CD4-positive, alpha-beta T cell treated with Interleukin-12 subunit alpha and Interleukin-12 subunit beta, for 1 hour (primary cell): ENCODE data around the gene TTC7B.

Source experiments
- DNase-seq: peaks from one replicate; pipeline ENCODE4 v3.0.0-alpha.2; 2020

TTC7B gene

DNA sequence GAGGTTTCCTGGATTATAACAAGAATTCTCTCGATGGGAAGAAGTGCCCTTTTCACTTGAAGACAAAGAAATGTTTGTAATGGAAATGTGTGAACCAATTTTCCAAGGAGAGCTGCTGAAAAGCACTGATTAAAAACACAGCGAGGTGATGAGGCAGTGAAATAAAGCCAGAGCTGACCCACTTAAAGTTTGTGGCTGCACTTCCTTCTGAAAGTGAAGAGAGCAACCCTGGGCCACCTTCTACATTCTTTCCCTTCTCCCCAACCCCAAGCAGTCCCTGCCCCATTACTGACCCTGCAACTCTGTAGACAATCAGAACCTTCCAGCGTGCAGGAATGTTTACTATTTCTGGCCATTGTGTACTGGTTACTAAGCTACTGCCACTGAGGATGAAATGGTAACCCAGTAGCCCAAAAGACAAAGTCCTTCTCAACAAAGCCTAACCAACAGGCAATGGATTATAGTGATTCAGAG lies 173.9 kb downstream of the TTC7B start:
- DNase-seq: no peak

DNA sequence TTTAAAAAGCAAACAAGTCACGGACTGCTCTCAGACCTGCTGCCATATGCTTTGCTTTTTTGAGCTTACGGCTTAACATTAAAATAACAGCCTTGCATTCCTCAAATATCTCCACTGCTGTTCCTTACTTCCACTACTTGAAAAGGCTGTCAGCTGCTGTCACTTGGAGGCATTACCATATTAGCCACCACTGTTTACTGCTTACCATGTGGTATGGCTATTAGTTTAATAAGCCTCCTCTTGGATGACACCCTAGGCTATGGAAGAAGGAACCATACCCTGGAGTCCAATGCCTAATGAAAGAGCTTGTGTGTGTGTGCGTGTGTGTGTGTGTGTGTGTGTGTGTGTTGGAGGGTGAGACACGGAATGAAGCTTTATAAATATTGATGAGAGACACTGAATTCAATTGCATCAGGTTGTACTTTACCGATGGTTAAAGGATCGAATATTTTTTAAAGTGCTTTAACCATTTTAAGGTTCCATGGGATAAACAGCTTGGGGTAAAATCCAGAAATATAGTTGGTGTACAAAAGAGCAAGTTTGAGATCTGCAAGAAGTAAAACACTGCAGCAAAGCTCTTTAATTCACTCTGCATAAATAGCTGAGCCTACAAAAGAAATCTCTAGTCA lies 174.5 kb downstream of the TTC7B start:
- no peak for DNase-seq

- no peak for DNase-seq
Observed at GRCh38 chr14:90641168-90641567, 175.1 kb downstream of the TTC7B start.

- no peak for DNase-seq
Observed at GRCh38 chr14:90639641-90640040, 176.6 kb downstream of the TTC7B start.

DNA sequence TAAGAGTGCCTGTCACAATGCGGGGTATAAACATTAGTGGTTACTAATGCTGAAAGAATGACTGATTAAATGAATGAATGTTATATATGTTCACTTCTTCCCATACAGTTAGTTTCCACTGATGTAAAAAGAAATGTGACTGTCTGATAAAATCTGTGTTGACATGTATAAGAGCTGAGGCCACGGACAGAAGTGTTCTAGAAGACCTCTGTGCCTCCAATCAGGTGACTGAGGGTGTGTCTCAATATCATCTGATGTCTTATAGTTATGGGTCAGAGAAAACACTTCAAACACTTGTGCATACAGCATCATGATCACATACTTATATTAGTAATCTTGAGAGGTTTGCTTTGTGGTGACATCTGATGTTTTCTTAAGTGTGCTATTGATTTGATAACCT lies 183.4 kb downstream of the TTC7B start:
- no peak for DNase-seq

DNA sequence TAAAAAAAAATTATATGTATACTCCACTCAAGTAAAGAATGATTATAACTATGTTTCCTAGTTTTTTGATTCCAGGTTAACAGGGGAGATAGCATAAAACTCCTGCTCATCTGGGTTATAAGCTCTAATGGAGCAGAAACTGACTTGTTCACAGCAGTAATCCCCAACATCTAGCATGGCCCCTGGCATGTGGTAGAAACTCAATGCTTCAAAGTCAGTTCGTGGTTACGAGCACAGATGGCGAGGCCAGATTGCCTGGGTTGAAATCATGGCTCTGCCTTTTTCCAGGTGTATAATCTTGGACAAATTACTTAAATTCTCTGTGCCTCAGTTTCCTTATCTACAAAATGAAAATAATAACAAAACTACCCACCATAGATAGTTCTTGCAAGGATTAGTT lies 183.8 kb downstream of the TTC7B start:
- no peak for DNase-seq

DNA sequence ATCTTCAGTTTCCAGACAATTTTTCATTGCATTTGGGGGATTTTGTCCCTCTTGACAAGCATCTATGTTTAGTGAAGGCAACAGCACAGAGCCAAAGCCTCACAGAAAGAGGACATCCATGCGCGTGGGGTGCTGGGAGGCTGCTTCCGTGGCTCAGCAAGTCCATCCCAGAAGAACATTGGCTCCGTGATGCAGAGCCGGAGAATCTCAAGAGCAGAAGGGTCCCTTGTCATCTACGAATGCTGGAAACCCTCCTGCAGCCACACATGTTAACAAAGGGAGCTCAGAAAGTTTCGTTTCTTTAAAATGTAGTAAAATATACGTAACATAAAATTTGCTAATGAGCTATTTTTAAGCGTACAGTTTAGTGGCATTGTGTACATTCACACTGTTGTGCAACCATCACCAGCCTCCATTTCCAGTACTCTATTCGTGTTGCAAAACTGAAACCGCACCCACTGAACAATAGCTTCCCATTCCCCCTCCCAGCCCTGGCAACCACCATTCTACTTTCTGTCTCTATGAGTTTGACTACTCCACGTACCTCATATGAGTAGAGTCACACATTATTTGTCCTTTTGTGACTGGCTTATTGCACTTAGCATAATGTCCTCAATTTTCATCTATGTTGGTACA lies 185.9 kb downstream of the TTC7B start:
- no peak for DNase-seq

DNA sequence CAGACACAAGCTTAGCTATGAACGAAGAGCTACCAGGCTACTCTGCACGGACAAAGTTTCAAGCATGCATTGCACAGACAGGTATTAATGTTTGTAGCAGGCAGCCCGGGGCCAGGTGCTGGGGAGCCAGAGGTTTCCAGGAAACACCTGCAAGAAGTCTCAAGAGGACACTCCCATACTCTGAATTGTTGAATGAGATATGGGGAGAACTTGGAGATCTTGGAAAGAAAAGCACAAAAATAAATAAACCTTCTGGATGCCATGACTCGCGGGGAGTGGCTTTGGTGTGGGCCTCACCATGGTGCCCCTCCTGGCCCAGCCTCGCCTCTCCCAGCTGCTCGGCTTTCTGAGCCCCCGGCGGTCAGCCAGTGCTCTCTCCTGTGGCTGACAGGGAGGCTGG lies 186.8 kb downstream of the TTC7B start:
- DNase-seq: no peak

DNA sequence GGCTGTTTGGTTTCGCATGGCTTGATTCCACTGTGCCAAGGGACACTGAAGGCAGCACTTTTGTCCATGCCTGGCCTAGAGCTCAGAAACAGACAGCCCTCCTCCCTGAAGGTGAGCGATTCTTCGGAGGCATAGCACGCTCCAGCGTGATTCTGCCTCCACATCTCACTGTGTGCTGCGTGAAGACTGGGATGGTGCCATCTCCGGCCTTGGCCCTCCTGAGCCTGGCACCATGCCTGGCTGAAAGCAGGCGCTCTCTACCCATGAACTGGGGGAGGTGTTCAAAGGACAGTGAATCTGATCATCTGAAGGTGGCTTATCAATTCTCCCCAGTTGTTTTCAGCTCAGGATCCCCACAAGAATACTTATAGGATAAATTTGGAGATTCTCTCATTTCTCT lies 187.4 kb downstream of the TTC7B start:
- no peak for DNase-seq

DNA sequence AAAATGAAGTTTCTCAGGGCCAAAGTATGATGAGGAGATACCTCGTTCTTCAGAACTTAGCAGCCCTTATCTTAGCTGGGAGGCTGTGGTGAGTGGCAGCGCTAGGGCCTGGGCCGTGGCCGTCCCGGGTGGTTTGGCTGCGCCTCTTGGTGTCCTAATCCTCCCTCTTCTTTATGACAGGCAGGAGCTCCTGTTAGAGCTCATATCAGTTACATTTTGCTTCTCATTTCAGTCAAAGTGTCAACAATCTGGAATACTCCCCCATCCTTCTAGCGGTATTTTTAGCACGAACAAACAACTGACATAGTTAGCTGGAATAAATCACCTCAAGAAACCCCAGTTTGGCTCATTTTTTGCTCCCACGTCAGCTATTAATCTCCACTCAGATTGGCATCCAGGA lies 188.8 kb downstream of the TTC7B start:
- no peak for DNase-seq

DNA sequence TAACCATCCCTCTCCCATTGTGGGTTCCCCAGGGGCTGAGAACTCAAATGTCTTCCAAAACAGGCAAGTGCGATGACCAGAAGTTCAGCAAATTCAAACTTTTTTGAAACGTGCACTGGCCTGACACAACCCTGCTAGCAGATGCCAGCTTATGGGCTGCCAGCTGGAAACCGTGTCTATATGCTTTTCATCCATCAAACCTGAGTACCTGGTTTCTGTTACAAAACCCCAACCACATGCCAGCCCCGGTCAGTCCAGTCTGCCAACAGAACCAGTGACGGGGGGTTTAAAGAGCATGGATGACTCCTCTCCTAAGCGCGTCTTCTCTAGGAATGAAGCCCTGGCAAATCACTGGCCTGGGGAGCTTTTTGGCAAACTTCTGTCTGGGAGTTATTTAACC lies 189.7 kb downstream of the TTC7B start:
- DNase-seq: no peak

DNA sequence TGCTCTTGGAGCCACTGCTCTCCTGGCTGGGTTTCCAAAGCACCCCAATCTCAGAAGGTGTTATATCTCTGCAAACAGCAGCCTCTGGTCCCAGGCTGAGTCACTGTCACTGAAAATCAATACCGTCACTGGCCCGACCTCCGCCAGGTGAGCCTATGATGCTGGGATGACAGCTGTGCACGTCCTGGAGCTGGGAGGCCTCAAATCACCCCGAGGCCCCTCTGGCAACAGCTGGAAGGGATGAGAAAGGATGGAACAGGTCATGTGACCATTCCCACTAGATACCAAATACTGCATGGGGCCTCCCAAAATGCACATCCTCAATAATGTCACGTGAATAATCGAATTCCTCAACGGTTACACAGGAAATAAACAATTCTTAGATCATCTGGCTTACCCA lies 190.8 kb downstream of the TTC7B start:
- DNase-seq: no peak

- DNase-seq: no peak
Observed at GRCh38 chr14:90624732-90625400, 191.4 kb downstream of the TTC7B start.

- no peak for DNase-seq
Observed at GRCh38 chr14:90624227-90624626, 192.0 kb downstream of the TTC7B start.

GRCh38 chr14:90621201-90621600 lies 195.0 kb downstream of the TTC7B start:
- no peak for DNase-seq

DNA sequence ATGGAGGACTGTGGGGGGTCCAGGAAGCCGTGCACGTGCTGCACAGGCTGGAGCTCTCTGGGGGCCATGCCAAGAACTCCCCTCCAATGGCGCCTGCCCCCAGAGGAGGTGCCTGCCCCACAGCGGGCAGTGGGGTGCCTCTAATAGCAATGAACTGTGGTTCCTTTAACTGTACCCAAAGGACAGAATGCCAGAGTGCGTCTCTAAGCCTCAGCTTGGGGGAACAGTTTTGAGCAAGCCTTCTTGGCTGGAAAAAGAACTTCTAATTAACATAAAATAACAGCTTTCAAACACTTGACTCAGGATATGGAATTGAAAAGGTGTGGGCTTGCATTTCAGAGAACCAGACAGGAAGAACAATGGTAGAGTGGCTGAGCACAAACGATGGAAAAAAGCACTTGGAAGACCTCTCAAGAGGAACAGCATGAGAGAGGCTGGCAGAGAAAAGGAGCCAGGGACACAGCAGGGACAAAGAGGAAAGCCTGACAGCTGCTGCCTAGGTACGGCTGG lies 195.6 kb downstream of the TTC7B start:
- DNase-seq: no peak

- no peak for DNase-seq
Observed at GRCh38 chr14:90619911-90620310, 196.3 kb downstream of the TTC7B start.

DNA sequence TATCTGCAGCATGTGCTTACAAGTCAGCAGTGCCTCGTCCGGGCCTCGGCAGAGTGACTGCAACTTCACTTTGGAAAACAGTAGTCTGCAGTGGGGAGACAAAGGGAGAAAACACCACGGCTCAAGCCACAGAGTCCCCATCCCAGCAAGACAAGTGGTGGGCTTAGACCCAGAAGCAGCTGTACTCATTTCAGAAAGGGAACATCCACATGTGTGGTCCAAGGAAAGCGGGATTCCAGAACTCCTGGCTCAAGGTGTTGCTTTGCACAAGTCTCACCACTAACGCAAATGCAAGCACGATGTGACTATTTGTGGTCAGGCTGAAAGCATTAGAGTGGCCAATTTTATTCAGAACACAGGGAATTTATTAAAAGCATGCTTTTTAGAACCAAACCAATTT lies 198.3 kb downstream of the TTC7B start:
- DNase-seq: no peak

- no peak for DNase-seq
Observed at GRCh38 chr14:90616881-90617280, 199.3 kb downstream of the TTC7B start.

GRCh38 chr14:90616313-90616712 lies 199.9 kb downstream of the TTC7B start:
- DNase-seq: no peak

GRCh38 chr14:90615517-90616060 lies 200.6 kb downstream of the TTC7B start:
- DNase-seq: no peak

DNA sequence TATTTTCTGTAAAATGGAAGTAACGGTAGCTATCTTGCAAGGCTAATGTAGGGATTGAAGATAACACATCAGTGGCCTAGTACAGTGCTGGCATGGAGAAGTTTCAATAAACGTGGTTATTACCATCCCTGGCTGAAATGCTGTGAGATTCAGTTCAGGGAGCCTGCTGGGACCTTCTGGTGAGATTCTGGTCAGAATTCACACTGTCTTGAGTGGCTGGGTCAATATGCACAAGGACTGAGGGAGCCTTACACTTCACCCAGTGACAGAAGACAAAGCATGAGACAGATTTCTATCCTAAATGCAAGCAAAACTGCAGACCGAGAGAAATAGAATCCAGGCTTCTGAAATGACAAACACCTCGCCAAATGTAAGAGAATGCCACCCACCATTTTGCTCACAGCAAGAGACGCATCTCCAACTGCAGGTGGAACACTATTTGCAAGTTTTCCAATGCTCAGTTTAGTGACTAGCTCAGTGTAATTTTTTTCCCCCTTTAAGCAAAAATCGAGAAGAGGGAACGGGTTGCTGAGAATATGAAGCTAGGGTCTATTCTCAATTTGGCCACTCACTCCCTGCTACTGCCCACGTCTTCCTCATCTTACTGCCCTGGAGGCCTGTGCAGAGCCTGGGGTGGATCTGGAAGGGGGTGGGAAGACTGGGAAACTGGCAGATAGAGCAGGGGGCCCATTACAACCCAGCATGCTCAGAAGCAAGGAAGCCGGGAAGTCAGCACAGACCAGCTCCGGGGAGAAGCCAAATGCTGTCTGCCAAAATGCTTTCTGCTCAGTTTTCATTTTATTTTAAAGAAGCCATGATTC lies 201.3 kb downstream of the TTC7B start:
- no peak for DNase-seq

- no peak for DNase-seq
Observed at GRCh38 chr14:90613997-90614396, 202.2 kb downstream of the TTC7B start.
